ENCODE data around the gene ADORA1. TPM values are rescaled to one million over a fixed set of nuclear protein-coding genes. Genes with fewer than 3 reads are reported as not detected.

ADORA1 gene
- total RNA-seq, 1 donor from 2014 or later = 0.14 TPM

GRCh38 chr1:203120325-203121153 lies 7.0 kb upstream of the ADORA1 start:
- TF ChIP-seq CTCF (IDR thresholded peaks at IDR 0.05; ENCODE audit: unreplicated experiment) = no peak
- Mint-ChIP-seq H3K27me3 (peaks cover 85% of the 10 kb centered on the region), H3K9me3 (ENCODE audit: low read depth) (no peaks in the 10 kb centered on the region), H3K4me3 (ENCODE audit: low read depth) (no peak overlapping the region), H3K27ac (no peak overlapping the region), H3K4me1 (ENCODE audit: low read depth) (peaks cover 4% of the 10 kb centered on the region), H3K36me3 (ENCODE audit: insufficient read depth) (no peaks in the 10 kb centered on the region)
- no peak for DNase-seq (ENCODE audit: low spot score, unreplicated experiment)

GRCh38 chr1:203121186-203122015 lies 6.1 kb upstream of the ADORA1 start:
- no peak for DNase-seq (ENCODE audit: low spot score, unreplicated experiment)
- Mint-ChIP-seq H3K9me3 (ENCODE audit: low read depth) (no peaks in the 10 kb centered on the region), H3K27ac (no peak overlapping the region), H3K36me3 (ENCODE audit: insufficient read depth) (no peaks in the 10 kb centered on the region), H3K4me3 (ENCODE audit: low read depth) (no peak overlapping the region), H3K4me1 (ENCODE audit: low read depth) (peaks cover 4% of the 10 kb centered on the region), H3K27me3 (peaks cover 86% of the 10 kb centered on the region)
- no peak for TF ChIP-seq CTCF (IDR thresholded peaks at IDR 0.05; ENCODE audit: unreplicated experiment)

GRCh38 chr1:203122159-203122558 lies 5.4 kb upstream of the ADORA1 start:
- no peak for DNase-seq (ENCODE audit: low spot score, unreplicated experiment)
- peaks cover 8% of the 10 kb centered on the region for H3K4me1 Mint-ChIP-seq (ENCODE audit: low read depth)
- H3K4me3 Mint-ChIP-seq (ENCODE audit: low read depth) = no peak overlapping the region
- no peak overlapping the region for H3K27ac Mint-ChIP-seq
- peaks cover 88% of the 10 kb centered on the region for H3K27me3 Mint-ChIP-seq
- no peaks in the 10 kb centered on the region for H3K36me3 Mint-ChIP-seq (ENCODE audit: insufficient read depth)
- no peak for TF ChIP-seq CTCF (IDR thresholded peaks at IDR 0.05; ENCODE audit: unreplicated experiment)
- no peaks in the 10 kb centered on the region for H3K9me3 Mint-ChIP-seq (ENCODE audit: low read depth)

GRCh38 chr1:203124011-203124410 lies 3.5 kb upstream of the ADORA1 start:
- Mint-ChIP-seq H3K27me3 (peaks cover 86% of the 10 kb centered on the region), H3K4me1 (ENCODE audit: low read depth) (peaks cover 14% of the 10 kb centered on the region)

More at GRCh38 chr1:203124011-203124410, 3.5 kb upstream of the ADORA1 start:
- no peak for DNase-seq (ENCODE audit: low spot score, unreplicated experiment)
- no peak overlapping the region for H3K27ac Mint-ChIP-seq
- no peaks in the 10 kb centered on the region for H3K9me3 Mint-ChIP-seq (ENCODE audit: low read depth)
- H3K4me3 Mint-ChIP-seq (ENCODE audit: low read depth) = no peak overlapping the region
- no peak for TF ChIP-seq CTCF (IDR thresholded peaks at IDR 0.05; ENCODE audit: unreplicated experiment)
- no peaks in the 10 kb centered on the region for H3K36me3 Mint-ChIP-seq (ENCODE audit: insufficient read depth)

Measured in progenitor cell of endocrine pancreas (in vitro differentiated cells).